ENCODE measurements around the gene BPIFB4.

DNA sequence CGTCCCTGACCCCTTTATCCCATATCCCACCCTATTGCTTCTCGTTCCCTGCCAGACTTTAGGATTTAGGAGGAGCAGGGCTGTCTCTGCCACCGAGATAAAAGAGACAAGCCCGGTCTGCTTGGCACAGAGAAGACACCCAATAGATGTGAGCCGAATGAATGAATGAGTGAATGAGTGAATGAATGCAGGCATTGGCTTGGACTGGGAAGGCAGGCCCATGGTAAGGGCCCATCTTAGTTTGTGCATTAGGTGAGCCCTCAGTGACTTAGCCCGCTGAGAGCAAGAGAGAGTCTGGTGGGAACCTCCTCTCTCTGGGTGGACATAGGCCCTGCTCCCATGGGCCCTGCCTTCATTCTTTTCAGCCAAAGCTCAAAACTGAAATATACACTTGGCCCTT, 48.9 kb upstream of the BPIFB4 start:
- TF ChIP-seq, protein P1, sequence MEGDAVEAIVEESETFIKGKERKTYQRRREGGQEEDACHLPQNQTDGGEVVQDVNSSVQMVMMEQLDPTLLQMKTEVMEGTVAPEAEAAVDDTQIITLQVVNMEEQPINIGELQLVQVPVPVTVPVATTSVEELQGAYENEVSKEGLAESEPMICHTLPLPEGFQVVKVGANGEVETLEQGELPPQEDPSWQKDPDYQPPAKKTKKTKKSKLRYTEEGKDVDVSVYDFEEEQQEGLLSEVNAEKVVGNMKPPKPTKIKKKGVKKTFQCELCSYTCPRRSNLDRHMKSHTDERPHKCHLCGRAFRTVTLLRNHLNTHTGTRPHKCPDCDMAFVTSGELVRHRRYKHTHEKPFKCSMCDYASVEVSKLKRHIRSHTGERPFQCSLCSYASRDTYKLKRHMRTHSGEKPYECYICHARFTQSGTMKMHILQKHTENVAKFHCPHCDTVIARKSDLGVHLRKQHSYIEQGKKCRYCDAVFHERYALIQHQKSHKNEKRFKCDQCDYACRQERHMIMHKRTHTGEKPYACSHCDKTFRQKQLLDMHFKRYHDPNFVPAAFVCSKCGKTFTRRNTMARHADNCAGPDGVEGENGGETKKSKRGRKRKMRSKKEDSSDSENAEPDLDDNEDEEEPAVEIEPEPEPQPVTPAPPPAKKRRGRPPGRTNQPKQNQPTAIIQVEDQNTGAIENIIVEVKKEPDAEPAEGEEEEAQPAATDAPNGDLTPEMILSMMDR (conservative IDR thresholded peaks at IDR 0.05) = no peak
- TF ChIP-seq ZFX (IDR thresholded peaks at IDR 0.05) = no peak
